ENCODE results near the gene APEX1. TPM values are rescaled to one million over a fixed set of nuclear protein-coding genes. Genes with fewer than 3 reads are reported as not detected.

Gene APEX1
- polyA plus RNA-seq, 6 donors from 2014 or later = 129 to 187 (median 180) TPM

DNA sequence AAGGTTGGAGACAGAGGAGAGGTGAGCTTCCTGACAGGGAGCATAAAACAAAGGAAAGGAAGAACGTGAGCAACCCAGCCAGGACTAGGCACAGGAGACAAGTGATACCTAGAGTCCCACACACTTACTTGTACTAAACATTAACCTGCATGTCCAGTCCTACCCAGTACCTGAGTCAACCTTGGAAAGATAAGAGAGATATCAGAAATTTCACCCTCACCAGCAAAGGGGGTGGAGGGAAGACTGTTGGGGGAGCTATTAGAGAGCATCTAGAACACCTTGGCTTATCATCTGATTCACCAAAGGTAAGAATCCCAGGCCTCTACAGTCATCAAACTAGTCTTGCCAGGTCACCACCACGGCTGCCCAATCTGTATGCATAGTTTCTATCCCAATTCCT is 30.2 kb upstream of the APEX1 start:
- ATAC-seq (ENCODE audit: low read depth in 2 of 2) (no peak), DNase-seq (no peak)
- Mint-ChIP-seq H3K4me3 (peak overlapping the region in 1 of 8 donors; percentile 54), H3K9me3 (peaks cover 0 to 4% (median 0%) of the 10 kb centered on the region in 7 donors), H3K27me3 (no peaks in the 10 kb centered on the region), H3K27ac (no peak overlapping the region), H3K36me3 (no peaks in the 10 kb centered on the region), H3K4me1 (peaks cover 41 to 58% (median 45%) of the 10 kb centered on the region in 3 donors)

DNA sequence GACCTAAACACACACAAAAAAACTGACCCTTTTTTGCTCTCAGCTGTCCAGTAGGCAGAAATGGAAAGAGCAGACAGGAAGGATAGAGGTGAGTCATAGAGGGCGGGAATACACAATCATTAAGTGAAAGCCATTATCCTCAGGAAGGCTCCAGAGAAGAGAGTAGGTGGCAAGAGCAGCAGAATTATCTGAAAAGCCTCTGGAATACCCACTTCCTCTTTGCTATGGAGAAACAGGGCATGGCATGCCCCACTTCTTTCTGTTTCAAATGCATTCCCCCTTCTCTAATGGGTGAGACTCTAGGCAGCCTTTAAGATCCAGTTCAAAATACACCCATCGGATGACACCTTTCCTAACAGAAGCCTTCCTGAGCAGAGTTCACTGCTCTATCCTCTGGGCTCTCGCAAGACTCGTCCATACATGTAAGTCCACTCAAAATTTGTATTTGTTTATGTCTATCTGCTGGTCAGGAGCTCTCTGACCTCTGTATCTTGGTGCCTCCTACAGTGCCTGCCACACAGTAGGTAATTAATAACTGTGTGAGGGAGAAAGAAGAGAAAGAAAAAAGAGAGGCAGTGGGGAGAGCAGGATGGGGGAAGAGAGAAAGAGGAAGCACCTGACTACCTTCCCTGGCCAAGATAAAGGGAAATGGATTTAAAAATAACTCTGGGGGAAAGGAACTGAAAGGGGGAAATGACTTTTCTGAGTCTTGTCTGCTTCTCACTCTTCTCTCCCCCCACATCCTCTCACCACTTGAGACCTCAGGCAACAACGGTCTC is 27.6 kb upstream of the APEX1 start:
- peak; percentile 74 for DNase-seq
- peaks cover 45 to 69% (median 59%) of the 10 kb centered on the region in 3 donors for H3K4me1 Mint-ChIP-seq
- no peaks in the 10 kb centered on the region for H3K27me3 Mint-ChIP-seq
- H3K27ac Mint-ChIP-seq = peak overlapping the region; percentile 85 to 99 (median 96)
- peak overlapping the region; percentile 37 to 94 (median 84) for H3K4me3 Mint-ChIP-seq
- peak; percentile 91 to 95 for ATAC-seq (ENCODE audit: low read depth in 2 of 2)
- H3K36me3 Mint-ChIP-seq = no peaks in the 10 kb centered on the region
- peaks cover 0 to 4% (median 0%) of the 10 kb centered on the region in 7 donors for H3K9me3 Mint-ChIP-seq

- DNase-seq = no peak
- Mint-ChIP-seq H3K9me3 (peaks cover 0 to 4% (median 0%) of the 10 kb centered on the region in 7 donors), H3K36me3 (no peaks in the 10 kb centered on the region), H3K27ac (peak overlapping the region; percentile 85 to 99 (median 96)), H3K27me3 (no peaks in the 10 kb centered on the region), H3K4me1 (peaks cover 45 to 65% (median 59%) of the 10 kb centered on the region in 3 donors), H3K4me3 (peak overlapping the region; percentile 37 to 94 (median 84))
- peak; percentile 7 to 9 for ATAC-seq (ENCODE audit: low read depth in 2 of 2)
Observed at GRCh38 chr14:20428010-20428365, 27.0 kb upstream of the APEX1 start.

GRCh38 chr14:20428802-20429201 is 26.2 kb upstream of the APEX1 start:
- ATAC-seq (ENCODE audit: low read depth in 2 of 2) (no peak), DNase-seq (no peak)
- Mint-ChIP-seq H3K9me3 (peaks cover 0 to 4% (median 0%) of the 10 kb centered on the region in 7 donors), H3K27ac (peak overlapping the region; percentile 85 to 99 (median 96)), H3K4me3 (peak overlapping the region; percentile 37 to 94 (median 84)), H3K4me1 (peaks cover 45 to 65% (median 59%) of the 10 kb centered on the region in 3 donors), H3K36me3 (no peaks in the 10 kb centered on the region), H3K27me3 (no peaks in the 10 kb centered on the region)

GRCh38 chr14:20429801-20430669 is 25.0 kb upstream of the APEX1 start:
- Mint-ChIP-seq H3K9me3 (no peaks in the 10 kb centered on the region), H3K4me1 (peaks cover 41 to 58% (median 56%) of the 10 kb centered on the region in 3 donors), H3K27me3 (no peaks in the 10 kb centered on the region), H3K4me3 (peak overlapping the region in 7 of 8 donors; percentile 57 to 94 (median 74)), H3K27ac (peak overlapping the region; percentile 82 to 99 (median 91)), H3K36me3 (no peaks in the 10 kb centered on the region)
- DNase-seq = no peak
- ATAC-seq (ENCODE audit: low read depth in 2 of 2) = no peak

DNA sequence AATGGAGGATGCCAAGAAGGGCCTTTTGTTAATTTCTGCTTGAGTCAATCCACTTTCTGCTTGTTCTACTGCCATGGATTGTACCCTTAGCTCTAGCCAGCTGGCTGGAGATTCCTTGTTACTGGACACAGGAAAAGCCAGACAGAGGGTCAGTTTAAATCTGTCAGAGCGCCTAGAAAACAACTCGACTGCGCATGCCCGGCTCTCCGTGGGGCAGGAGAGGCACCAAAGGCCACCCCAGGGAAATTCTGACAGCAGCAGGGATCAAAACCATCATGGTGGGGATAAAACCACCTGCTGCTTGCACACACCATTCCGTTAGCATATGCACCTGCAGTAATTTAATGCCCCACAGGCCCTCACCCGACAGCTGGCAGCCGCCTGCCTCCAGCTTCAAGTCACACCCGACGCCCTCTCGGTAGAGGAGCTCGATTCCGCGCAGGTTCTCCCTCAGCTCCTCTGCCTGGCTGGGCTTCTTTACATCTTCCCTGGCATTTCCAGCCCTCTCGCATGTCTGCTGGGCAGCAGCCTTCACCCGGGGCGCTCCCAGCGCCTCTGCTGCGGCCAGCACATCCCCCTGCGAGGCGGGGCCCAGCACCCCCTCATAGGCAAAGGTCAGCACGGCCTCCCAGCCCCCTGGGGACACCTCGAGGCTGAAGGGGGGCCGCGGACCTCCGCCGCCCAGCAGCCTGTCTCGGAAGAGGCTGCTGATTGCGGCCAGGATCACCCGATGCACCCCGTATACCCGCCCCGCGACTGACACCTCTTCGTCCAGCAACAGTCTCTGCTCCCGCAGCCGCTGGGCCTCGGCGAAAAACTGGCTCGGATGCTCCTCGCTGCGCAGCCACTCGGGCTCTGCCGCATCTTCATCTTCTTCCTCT is 20.1 kb upstream of the APEX1 start:
- H3K9me3 Mint-ChIP-seq = peaks cover 0 to 6% (median 0%) of the 10 kb centered on the region in 7 donors
- H3K4me3 Mint-ChIP-seq = peak overlapping the region in 1 of 8 donors; percentile 29
- H3K27me3 Mint-ChIP-seq = no peaks in the 10 kb centered on the region
- DNase-seq (no peak), ATAC-seq (ENCODE audit: low read depth in 2 of 2) (no peak)
- peaks cover 5 to 8% of the 10 kb centered on the region in 2 donors for H3K36me3 Mint-ChIP-seq
- H3K27ac Mint-ChIP-seq = peak overlapping the region in 2 of 6 donors; percentile 18 to 52
- peaks cover 43 to 64% (median 55%) of the 10 kb centered on the region in 3 donors for H3K4me1 Mint-ChIP-seq

DNA sequence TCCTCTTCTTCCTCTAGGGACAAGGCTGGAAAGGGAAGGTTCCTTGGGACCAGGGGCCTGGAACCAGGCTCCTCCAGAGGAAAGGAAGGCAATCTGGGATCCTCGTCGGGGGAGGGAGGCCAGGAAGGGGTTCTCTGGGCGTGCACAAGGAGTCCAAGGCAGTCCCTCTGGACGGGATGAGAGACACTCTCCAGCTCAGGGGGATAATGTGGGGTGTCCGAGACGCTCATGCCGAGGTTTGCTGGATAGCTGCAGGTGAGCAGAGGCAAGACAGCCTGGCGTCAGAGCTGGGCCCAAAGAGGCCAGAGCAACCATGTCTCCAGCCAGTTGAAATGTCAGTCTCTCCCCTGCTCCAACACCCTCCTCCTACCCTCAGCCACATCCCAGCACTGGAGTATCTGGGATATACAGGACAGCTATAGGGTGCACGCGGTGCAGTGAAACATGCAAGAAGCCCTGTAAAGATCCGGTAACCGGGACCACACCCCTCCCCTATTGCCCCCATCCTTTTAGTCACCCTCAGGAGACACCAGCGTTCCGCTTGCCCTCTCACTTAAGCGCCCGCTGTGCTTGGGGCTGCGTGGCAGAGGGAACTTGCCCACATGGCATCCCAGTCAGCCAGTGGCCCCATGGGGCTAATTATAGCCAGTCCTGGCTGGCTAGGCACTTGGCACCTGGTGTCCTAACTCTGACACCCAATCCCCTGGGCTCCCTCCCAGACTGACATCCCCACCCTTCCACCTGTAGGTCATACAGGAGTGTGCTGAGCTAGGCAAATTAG is 19.3 kb upstream of the APEX1 start, which contains the start of gene KLHL33:
Gene KLHL33, minus strand, starts transcription at position 585 of the 781 bp plus-strand sequence. Its CDS starts 355 bp downstream, at position 230.
- H3K36me3 Mint-ChIP-seq = peaks cover 5 to 8% of the 10 kb centered on the region in 2 donors
- DNase-seq (no peak), ATAC-seq (ENCODE audit: low read depth in 2 of 2) (no peak)
- peak within 1 kb of the TSS in 3 of 6 donors; percentile 18 to 85 (median 52) for H3K27ac Mint-ChIP-seq
- peaks cover 0 to 6% (median 0%) of the 10 kb centered on the region in 7 donors for H3K9me3 Mint-ChIP-seq
- H3K4me1 Mint-ChIP-seq = peaks cover 47 to 65% (median 55%) of the 10 kb centered on the region in 3 donors
- H3K27me3 Mint-ChIP-seq = no peaks in the 10 kb centered on the region
- peak within 1 kb of the TSS in 3 of 8 donors; percentile 22 to 78 (median 61) for H3K4me3 Mint-ChIP-seq

DNA sequence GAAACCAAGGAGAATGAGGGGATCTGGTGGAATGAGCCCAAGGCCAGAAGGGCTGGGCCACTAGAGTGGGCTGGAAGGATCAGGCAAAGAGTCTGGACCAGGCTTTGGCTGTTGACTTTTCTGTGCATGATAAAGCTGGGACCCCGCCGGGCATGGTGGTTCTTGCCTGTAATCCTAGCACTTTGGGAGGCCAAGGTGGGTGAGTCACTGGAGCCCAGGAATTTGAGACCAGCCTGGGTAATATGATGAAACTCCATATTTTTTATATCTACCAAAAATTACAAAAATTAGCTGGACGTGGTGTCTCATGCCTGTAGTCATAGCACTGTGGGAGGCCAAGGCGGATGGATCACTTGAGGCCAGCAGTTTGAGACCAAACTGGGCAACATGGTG is 18.7 kb upstream of the APEX1 start:
- no peak for DNase-seq
- H3K27me3 Mint-ChIP-seq = no peaks in the 10 kb centered on the region
- peak overlapping the region in 2 of 8 donors; percentile 22 to 61 for H3K4me3 Mint-ChIP-seq
- no peak for ATAC-seq (ENCODE audit: low read depth in 2 of 2)
- peaks cover 53 to 65% (median 58%) of the 10 kb centered on the region in 3 donors for H3K4me1 Mint-ChIP-seq
- peaks cover 5 to 8% of the 10 kb centered on the region in 2 donors for H3K36me3 Mint-ChIP-seq
- H3K9me3 Mint-ChIP-seq = peaks cover 0 to 6% (median 0%) of the 10 kb centered on the region in 7 donors
- H3K27ac Mint-ChIP-seq = no peak overlapping the region

- H3K4me1 Mint-ChIP-seq = peaks cover 64 to 73% (median 66%) of the 10 kb centered on the region in 3 donors
- no peaks in the 10 kb centered on the region for H3K27me3 Mint-ChIP-seq
- H3K9me3 Mint-ChIP-seq = peaks cover 0 to 6% (median 0%) of the 10 kb centered on the region in 7 donors
- DNase-seq = peak; percentile 41
- peak overlapping the region in 5 of 8 donors; percentile 41 to 81 (median 72) for H3K4me3 Mint-ChIP-seq
- peak overlapping the region in 5 of 6 donors; percentile 0 to 75 (median 15) for H3K27ac Mint-ChIP-seq
- peak; percentile 71 to 84 for ATAC-seq (ENCODE audit: low read depth in 2 of 2)
- peaks cover 5 to 22% of the 10 kb centered on the region in 2 donors for H3K36me3 Mint-ChIP-seq
Observed at GRCh38 chr14:20438664-20439063, 16.4 kb upstream of the APEX1 start.

DNA sequence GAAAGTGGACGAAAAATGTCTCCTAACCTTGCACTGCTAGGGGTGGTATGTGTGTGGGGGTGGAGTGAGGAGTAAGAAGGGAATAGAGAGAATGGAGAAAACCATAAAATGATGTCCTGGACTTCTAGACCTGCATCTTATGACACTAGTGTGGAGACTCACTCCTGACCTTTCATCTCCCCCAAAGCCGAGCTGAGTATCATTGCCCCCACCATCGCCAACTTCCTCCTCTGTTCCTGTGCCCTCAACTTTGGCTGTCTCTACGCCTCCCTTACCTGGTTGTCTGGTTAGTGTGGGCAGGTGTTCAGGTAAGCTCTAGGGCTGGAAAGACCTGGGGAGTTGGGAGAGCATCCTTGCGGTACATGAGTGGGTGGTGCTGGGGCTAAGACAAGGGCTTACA is 14.6 kb upstream of the APEX1 start:
- Mint-ChIP-seq H3K4me1 (peaks cover 63 to 67% (median 63%) of the 10 kb centered on the region in 3 donors), H3K9me3 (peaks cover 0 to 6% (median 0%) of the 10 kb centered on the region in 7 donors), H3K27ac (peak overlapping the region in 5 of 6 donors; percentile 19 to 92 (median 76)), H3K4me3 (peak overlapping the region in 6 of 8 donors; percentile 51 to 87 (median 65)), H3K27me3 (no peaks in the 10 kb centered on the region), H3K36me3 (peaks cover 5 to 22% of the 10 kb centered on the region in 2 donors)
- ATAC-seq (ENCODE audit: low read depth in 2 of 2) (peak in 1 of 2 donors; percentile 17), DNase-seq (no peak)

DNA sequence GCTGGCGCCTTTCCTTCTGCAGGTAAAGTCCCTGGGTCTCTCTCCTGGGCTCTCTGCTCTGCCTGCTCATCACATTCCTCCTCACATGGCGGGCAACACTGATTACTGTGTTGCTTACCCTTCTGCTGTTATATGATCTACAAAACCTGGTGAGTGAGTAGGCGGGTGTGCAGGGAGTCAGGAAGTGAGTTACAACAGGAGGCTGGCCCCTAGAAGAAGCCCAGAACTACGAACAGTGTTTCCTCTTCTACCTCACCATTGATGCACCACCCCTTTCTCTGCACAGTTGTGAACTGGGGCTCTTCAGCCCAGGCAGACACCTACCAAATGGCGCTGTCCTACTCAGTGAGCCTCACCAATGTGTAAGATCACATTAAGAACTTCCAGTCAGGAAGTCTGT is 14.1 kb upstream of the APEX1 start:
- Mint-ChIP-seq H3K4me3 (peak overlapping the region; percentile 49 to 87 (median 64)), H3K36me3 (peaks cover 5 to 22% of the 10 kb centered on the region in 2 donors), H3K27ac (peak overlapping the region; percentile 28 to 92 (median 78)), H3K4me1 (peaks cover 58 to 63% (median 61%) of the 10 kb centered on the region in 3 donors), H3K9me3 (peaks cover 0 to 6% (median 0%) of the 10 kb centered on the region in 7 donors), H3K27me3 (no peaks in the 10 kb centered on the region)
- no peak for DNase-seq
- peak; percentile 62 to 78 for ATAC-seq (ENCODE audit: low read depth in 2 of 2)

All from naive B cell (primary cell).